Kasumi-1 (cell line): ENCODE measurements around the gene COA1.

Source experiments
- DNase-seq, 2 experiments: peaks; one replicate each; lab custom pipeline; 2025; lab: John Stamatoyannopoulos, UW

Gene COA1

DNA sequence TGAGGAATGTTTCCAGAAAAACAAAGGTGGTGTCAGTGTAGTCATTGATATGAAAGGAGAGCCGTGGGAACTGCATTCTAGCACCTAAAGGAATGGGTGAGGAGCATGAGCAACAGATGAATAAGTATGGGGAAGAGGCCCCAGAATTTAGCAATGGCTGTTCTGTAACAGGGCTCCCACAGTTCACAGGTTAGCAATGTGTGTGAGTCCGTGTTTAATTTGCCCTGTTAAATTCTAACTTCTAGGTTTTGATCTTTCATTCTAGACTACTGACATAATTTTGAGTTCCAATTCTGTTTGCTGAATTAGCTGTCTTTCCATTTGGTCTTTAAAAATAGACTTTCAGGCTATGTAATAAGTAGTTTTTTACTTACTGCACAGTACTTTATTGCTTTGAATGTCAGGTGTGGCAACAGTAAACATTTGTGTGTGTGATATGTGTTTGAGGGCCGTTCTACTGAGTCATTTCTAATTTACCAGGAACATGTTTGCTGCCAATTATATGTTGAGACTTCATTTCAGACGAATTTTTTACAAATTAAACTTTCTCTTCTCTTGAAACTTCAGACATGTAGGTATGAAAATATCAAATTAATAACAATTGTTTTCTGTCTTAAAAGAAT, 137.7 kb downstream of the COA1 start:
- no peak for DNase-seq

- DNase-seq, result no peak
These were observed 138.3 kb downstream of the COA1 start for GRCh38 chr7:43590862-43591557.

GRCh38 chr7:43589728-43590127, 139.6 kb downstream of the COA1 start:
- DNase-seq, result no peak
